Natural killer cell treated with Interleukin-12 subunit alpha and Interleukin-12 subunit beta and Interleukin-15 and Interleukin-18, amount 100 ng/mL, for 72 hours (primary cell): Measurements from ENCODE around the gene KIAA1671. TPM values are rescaled to one million over a fixed set of nuclear protein-coding genes. Genes with fewer than 3 reads are reported as not detected.
A peak's percentile ranks its signal among the peaks of the same experiment; 100 is the strongest.

ENCODE experiments used
- ATAC-seq, 2 donors: fragments of 150-1000 bp; cut with Tn5 transposase in 1 of 2; sonication (Bioruptor Pico), chemical (Tn5 transposase) in 1 of 2; 2 replicates each; pipeline ENCODE4 v1.10.0; 2021
- DNase-seq: peaks from one replicate; pipeline ENCODE4 v3.0.0; 2022; ENCODE audit warnings: low spot score
- H3K27ac Mint-ChIP-seq, 2 donors: 1 replicate in 1 of 2; 2 replicates in 1 of 2; pipeline ENCODE4 v1.8.0; 2022; ENCODE audit warnings: mixed read lengths in 2 of 2, mild to moderate bottlenecking in 1 of 2, moderate library complexity in 1 of 2
- H3K27me3 Mint-ChIP-seq, 2 donors: 1 replicate in 1 of 2; 2 replicates in 1 of 2; pipeline ENCODE4 v1.8.0; 2022; ENCODE audit warnings: mixed read lengths in 2 of 2
- H3K36me3 Mint-ChIP-seq: one replicate; pipeline ENCODE4 v1.8.0; 2022; ENCODE audit warnings: mixed read lengths
- H3K4me1 Mint-ChIP-seq, 2 donors: 1 replicate in 1 of 2; 2 replicates in 1 of 2; pipeline ENCODE4 v1.8.0; 2022; ENCODE audit warnings: low read depth in 2 of 2, mixed read lengths in 2 of 2, mild to moderate bottlenecking in 1 of 2
- H3K4me3 Mint-ChIP-seq: one replicate; pipeline ENCODE4 v1.8.0; 2022; ENCODE audit warnings: mixed read lengths
- H3K9me3 Mint-ChIP-seq: 2 replicates; pipeline ENCODE4 v1.8.0; 2022; ENCODE audit warnings: mixed read lengths
- total RNA-seq, 2 donors: library from RNA; stranded (reverse); gene quantifications; one replicate each; pipeline ENCODE4 v1.2.3, GENCODE V29; 2022

Gene KIAA1671
- total RNA-seq, 2 donors from 2014 or later: 11.7 to 21.3 TPM

DNA sequence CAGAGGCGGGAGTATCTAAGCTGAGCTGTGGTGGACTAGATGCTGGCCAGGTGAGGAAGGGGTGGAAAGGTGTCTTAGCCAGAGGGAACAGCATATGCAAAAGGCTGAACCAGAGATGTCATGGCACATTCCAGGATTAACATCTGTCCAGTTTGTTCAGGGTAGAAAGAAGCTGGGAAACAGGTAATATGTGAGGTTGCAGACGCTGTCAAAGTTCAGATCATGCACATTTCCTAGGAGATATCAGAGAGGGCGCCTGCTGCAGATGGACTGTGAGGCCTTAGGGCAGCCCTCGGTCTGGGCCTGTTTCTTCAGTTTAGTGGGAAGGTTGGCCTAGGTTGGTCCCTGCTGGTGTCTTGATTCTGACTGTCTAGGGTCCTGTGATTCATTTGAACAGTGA, 149.5 kb downstream of the KIAA1671 start:
- H3K9me3 Mint-ChIP-seq: no peaks in the 10 kb centered on the region
- no peaks in the 10 kb centered on the region for H3K36me3 Mint-ChIP-seq
- no peak overlapping the region for H3K27ac Mint-ChIP-seq
- no peak overlapping the region for H3K4me3 Mint-ChIP-seq
- no peak for ATAC-seq
- peaks cover 11 to 15% of the 10 kb centered on the region in 2 donors for H3K4me1 Mint-ChIP-seq
- no peak for DNase-seq
- no peaks in the 10 kb centered on the region for H3K27me3 Mint-ChIP-seq

DNA sequence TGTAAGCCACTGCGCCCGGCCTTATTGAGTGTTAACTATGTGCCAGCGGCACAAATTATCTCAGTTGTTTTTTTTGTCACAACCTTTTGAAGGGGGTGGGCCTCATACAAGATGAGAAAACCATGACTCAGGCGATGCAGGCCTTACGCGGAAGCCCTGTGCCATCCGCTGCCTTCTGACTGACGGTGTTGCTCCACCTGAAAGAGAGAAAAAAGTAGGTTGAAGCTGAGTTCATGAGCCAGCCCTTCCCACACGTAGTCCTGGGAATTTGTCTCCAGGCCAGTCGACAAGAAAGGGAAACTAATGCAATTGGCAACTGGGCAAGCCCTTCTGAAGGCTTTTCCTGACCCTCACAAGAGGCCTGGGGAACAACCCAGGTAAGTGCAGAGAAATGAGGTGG, 150.2 kb downstream of the KIAA1671 start:
- ATAC-seq (no peak), DNase-seq (no peak)
- H3K27me3 Mint-ChIP-seq: no peaks in the 10 kb centered on the region
- H3K4me1 Mint-ChIP-seq: peaks cover 11 to 15% of the 10 kb centered on the region in 2 donors
- no peak overlapping the region for H3K27ac Mint-ChIP-seq
- no peaks in the 10 kb centered on the region for H3K36me3 Mint-ChIP-seq
- no peak overlapping the region for H3K4me3 Mint-ChIP-seq
- H3K9me3 Mint-ChIP-seq: no peaks in the 10 kb centered on the region

DNA sequence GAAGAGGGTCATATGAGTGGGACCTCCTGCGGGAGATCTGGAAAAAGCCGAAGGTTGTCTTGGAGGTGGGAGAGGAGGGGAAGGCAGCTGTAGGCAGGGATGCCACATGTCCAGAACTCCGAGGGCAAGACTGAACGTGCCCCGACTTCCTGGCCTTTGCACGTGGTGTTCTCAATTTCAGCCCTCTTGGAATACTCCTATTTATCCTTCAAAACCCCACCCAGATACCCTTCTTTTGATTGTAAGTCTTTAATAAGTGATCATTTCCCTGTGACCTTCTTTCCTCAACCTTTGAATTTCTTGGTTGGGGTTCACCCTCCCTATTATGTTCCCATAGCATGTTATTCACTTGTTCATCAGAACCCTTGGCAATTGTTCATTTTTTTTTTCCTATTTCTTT, 151.9 kb downstream of the KIAA1671 start:
- ATAC-seq (no peak), DNase-seq (no peak)
- no peaks in the 10 kb centered on the region for H3K9me3 Mint-ChIP-seq
- no peak overlapping the region for H3K4me3 Mint-ChIP-seq
- peaks cover 11 to 15% of the 10 kb centered on the region in 2 donors for H3K4me1 Mint-ChIP-seq
- H3K27ac Mint-ChIP-seq: no peak overlapping the region
- H3K36me3 Mint-ChIP-seq: no peaks in the 10 kb centered on the region
- no peaks in the 10 kb centered on the region for H3K27me3 Mint-ChIP-seq

DNA sequence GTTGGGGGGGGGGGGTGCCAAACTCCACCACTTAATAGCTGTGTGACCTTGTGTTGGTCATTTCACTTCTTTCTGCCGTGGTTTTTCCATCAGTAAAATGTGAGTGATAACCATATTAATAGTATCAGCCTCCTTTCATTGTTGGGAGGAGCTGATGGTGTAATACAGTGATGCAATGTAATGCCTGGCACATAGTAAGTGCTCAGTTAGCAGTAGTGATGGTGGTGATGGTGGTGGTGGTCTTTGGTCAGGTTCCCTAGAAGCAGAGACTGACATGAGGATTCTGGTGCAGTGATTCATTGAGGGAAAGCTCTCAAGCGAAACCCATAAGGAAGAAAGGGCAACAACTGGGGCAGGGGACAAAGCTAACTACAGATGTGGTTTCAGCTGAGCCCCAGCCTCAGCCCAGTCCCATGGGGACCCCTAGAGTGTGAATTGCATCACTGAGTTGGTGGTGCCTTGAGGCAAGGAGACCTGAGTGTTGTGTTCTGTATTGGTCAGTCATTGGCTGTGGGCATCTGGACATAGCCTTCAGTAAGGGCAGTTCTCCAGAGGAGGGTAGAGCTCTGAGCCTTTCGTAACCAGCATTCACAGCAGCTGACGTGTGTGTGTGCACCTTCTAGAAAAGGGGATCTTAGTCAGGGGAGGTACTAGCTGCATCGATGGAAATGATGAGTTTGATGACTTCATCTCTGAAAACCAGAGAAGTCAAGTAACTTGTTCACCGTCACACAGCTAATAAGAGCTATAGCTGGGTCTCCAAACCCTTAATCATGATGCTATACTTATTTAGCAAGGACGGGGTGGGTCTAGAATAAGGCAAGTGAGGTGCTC, 153.5 kb downstream of the KIAA1671 start:
- Mint-ChIP-seq H3K9me3 (no peaks in the 10 kb centered on the region), H3K27me3 (no peaks in the 10 kb centered on the region), H3K36me3 (no peaks in the 10 kb centered on the region), H3K4me3 (no peak overlapping the region), H3K4me1 (peaks cover 11 to 12% of the 10 kb centered on the region in 2 donors), H3K27ac (no peak overlapping the region)
- DNase-seq (no peak), ATAC-seq (no peak)

DNA sequence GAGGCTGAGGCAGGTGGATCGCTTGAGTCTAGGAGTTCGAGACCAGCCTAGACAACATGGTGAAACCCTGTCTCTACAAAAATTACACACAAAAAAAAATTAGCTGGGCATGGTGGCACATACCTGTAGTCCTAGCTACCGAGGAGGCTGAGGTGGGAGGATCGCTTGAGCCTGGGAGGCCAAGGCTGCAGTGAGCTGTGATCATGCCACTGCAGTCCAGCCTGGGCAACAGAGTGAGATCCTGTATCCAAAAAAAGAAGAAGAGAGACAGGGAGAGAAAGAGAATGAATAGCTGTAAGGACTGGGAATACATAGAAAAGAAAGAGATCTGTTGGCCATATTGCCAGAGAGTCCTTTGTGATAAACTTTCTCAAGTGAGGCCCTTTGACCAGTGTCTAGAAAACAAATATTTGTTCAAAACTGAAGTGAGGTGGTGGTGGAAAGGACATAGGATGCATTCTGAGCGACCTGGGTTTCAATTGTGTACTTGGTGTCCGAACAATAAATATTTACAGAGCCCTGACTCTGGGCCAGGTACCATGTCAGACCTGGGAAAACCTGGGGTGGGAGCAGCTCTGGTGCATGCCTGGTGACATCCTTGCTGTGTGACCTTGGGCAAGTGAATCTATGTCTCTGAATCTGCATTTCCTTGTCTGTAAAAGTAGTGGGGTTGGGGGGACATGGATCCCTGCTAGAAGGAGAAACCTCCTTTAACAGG, 157.5 kb downstream of the KIAA1671 start:
- ATAC-seq: no peak
- peak overlapping the region; percentile 88 for H3K4me3 Mint-ChIP-seq

DNA sequence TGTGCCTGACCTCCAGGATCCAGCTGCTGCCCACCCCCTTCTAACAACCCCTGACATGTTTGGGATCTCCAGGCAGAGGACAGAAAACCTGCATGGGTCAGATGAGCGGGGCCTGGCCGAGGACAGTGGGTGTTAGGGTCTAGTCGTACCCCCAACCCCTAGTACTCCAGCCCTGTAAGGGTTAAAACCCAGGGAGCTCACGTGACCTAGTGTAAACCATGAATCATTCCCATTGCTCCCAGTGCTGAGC, 158.0 kb downstream of the KIAA1671 start:
- H3K27me3 Mint-ChIP-seq: peaks cover 0 to 3% of the 10 kb centered on the region in 2 donors
- H3K27ac Mint-ChIP-seq: peak overlapping the region; percentile 8 to 21
- no peak for DNase-seq
- no peak for ATAC-seq
- no peaks in the 10 kb centered on the region for H3K36me3 Mint-ChIP-seq
- H3K9me3 Mint-ChIP-seq: no peaks in the 10 kb centered on the region
- H3K4me3 Mint-ChIP-seq: peak overlapping the region; percentile 88
- H3K4me1 Mint-ChIP-seq: peaks cover 10 to 13% of the 10 kb centered on the region in 2 donors

More for the DNA sequence above, 157.5 kb downstream of the KIAA1671 start:
- Mint-ChIP-seq H3K36me3 (no peaks in the 10 kb centered on the region), H3K27me3 (peaks cover 0 to 3% of the 10 kb centered on the region in 2 donors), H3K9me3 (no peaks in the 10 kb centered on the region), H3K27ac (no peak overlapping the region), H3K4me1 (peaks cover 10 to 13% of the 10 kb centered on the region in 2 donors)
- DNase-seq: no peak

DNA sequence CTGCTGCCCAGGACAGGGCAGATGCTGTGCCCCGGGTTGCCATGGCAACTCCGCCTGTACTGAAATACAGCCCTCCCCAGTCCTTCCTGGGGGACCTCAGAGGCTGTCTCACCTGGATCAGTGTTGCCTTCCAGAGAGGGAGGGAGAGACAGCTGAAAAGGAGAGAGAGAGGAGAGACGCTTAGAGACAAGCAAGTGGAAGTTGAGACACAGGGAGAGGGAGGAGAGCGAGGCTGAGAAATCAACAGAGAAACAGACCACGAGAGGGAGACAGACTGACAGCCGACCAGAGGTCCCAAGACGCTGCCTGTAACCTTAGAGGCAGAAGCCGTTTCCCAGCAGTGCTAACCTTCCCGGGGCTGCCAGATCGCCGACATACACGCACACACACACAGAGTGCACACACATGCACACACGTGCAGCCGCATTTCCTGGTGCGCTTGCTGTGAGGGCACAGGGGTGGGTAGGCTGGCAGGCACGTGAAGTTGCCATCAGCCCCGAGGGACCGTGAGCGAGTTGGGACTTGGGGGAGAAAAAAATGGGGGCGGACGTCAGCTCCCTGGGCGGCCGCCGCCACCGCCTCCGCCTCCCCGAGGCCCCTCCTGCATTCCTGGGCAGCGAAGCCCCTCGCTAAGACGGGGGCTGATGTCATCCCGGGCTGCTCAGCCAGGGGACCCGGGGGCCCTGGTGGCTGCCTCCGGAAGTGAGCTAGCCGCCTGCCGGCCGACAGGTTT, 158.5 kb downstream of the KIAA1671 start:
- ATAC-seq (peak; percentile 81 to 84), DNase-seq (peak; percentile 67)
- Mint-ChIP-seq H3K9me3 (no peaks in the 10 kb centered on the region), H3K27ac (peak overlapping the region; percentile 8 to 21), H3K4me3 (peak overlapping the region; percentile 88), H3K27me3 (peaks cover 0 to 3% of the 10 kb centered on the region in 2 donors), H3K36me3 (no peaks in the 10 kb centered on the region), H3K4me1 (peaks cover 7 to 9% of the 10 kb centered on the region in 2 donors)

DNA sequence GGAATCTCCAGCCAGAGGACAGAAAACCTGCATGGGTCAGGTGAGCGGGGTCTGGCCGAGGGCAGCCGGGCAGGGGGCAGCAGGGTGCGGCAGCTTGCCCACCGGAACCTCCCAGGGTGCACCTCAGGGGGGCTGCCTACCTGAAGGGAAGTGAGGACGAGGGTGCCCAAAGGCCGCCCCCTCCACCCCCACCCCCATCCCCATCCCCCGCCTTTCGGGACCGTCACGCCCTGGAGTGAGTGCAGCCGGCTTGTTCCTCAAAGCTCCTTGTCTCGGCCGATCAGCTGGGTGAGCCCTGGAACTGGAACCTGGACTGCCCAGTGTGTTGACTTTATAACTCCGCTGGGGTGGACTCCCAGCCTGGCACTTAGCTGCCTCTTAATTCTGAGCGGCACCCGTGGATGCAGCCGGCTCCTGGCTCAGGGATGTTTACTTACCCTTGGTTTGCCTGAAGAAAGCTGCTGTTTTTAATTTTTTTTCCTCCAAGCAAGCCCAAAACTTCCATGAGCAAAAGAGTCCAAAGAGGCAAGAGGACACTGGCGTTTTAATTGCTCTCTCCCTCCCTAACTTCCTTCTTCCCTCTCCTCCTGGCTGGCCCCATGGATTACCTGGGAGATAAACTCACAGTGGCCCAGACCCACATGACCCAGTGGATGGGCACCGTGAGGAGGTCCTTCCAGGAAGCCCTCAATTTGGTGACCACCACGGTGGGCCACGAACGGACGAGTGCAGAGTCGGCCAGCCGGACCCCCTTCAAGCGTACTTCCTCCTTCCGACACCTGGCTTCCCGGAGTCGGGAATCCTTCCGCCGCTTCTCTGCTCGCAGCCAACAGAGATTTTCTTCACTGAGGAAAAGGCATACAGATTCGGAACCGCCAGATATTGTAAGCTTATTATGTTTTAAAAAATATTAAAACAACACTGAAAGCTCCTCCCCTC, 159.3 kb downstream of the KIAA1671 start:
- no peak for ATAC-seq
- H3K27me3 Mint-ChIP-seq: peaks cover 0 to 3% of the 10 kb centered on the region in 2 donors
- H3K27ac Mint-ChIP-seq: no peak overlapping the region
- no peaks in the 10 kb centered on the region for H3K36me3 Mint-ChIP-seq
- H3K4me1 Mint-ChIP-seq: peaks cover 5 to 7% of the 10 kb centered on the region in 2 donors
- no peaks in the 10 kb centered on the region for H3K9me3 Mint-ChIP-seq
- DNase-seq: no peak
- peak overlapping the region; percentile 88 for H3K4me3 Mint-ChIP-seq

DNA sequence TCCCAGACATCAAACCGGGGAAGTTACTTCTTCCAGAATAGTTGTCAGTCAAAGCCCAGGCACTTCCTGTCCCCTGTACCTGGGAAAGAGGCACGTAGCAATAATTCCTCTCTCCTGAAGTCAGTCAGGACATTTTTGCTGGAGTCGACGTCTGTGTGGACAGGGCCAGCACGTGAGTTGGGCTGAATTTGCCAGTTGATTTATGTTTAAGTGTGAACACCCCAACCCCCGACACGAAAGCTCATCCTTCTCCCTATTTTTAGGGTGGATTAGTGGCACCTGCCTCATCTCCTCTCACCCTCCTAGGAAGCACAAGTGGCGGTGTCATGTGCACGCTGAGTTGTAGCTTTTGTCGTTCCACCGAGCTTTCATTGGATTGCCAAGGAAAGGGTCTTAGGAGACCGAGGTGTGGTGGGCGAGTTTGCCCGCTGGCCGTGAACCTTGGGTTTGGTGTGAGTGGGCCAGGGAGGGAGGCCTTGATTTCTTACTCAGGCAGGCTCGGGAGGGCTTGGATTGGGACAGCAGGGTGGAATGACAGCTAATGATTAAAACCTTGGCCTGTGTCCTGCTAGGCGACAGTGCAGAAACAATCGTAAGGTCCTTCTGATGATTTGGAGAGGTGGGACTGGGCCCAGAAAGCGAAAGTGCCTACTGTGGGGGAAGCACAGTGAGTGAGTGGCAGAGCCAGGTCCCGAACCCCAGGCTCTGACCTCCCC, 160.2 kb downstream of the KIAA1671 start:
- DNase-seq (no peak), ATAC-seq (no peak)
- H3K4me3 Mint-ChIP-seq: no peak overlapping the region
- H3K27ac Mint-ChIP-seq: no peak overlapping the region
- H3K9me3 Mint-ChIP-seq: no peaks in the 10 kb centered on the region
- no peaks in the 10 kb centered on the region for H3K36me3 Mint-ChIP-seq
- peaks cover 0 to 3% of the 10 kb centered on the region in 2 donors for H3K27me3 Mint-ChIP-seq
- H3K4me1 Mint-ChIP-seq: peaks cover 5 to 7% of the 10 kb centered on the region in 2 donors

DNA sequence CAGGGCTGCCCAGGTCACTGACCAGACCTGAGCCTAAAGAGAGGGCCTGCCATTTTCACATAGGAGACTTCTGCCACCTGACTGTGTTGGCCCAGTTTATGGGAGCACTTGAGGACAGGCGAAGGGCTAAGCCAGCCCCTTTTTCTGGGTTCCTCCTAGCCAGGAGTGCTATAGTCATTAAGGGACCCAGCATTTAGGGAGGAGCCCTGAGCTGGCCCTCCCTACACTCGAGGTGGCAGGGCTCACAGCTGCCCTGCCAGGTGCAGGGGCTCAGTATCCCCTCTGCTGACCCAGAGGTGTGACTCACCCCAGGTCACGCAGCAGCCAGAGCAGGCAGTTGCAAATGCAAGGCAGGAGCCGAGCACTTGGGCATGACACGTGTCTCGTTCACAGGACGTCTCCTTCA, 160.8 kb downstream of the KIAA1671 start:
- Mint-ChIP-seq H3K36me3 (no peaks in the 10 kb centered on the region), H3K27ac (no peak overlapping the region), H3K4me1 (peaks cover 5 to 7% of the 10 kb centered on the region in 2 donors), H3K4me3 (no peak overlapping the region), H3K9me3 (no peaks in the 10 kb centered on the region), H3K27me3 (peaks cover 0 to 3% of the 10 kb centered on the region in 2 donors)
- ATAC-seq (no peak), DNase-seq (no peak)

DNA sequence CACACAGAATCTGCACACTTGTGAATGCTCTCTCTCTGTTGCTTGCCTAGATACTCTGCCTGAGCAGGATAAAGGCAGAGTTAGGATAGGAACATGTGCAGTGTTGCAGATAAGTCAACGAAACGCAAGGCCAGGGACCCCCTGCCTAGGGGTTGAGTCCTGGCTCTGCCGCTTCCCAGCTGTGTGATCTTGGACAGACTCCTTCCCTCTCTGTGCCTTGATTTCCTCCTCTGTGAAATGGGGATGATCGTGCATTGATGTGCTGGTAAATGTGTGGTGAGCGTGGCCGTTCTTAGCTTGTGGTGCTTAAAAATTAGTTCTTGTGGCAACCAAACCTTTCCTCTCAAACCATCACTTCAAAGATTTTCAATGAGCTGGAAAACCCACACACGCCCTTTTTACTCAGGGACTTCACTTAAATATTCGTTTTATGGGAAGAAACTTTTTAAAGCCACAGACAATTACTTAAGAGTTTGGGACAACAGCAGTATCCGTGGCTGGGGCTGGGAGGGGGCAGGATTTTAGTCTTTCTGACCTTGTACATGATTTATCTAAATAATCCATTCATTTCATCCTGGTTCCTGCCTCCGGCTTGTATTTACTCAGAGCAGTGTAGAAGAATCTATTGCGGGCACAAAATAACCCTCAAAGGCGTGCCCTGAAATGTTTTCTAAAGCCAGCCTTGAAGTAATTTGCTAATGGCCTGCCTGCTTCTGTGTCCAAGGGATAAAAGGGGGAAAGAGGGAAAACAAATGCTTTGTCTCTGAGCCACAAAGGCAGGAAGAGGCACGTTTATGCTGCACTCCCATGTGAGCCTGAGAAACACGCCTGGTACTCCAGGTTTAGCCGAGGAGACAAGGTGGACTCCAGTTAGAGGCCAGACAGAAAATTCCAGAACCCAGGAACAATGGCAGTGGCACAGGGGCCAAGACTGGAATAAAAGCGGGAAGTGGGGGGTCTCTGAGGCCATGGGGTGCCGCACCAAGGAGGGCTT, 162.2 kb downstream of the KIAA1671 start:
- H3K27ac Mint-ChIP-seq: no peak overlapping the region
- H3K36me3 Mint-ChIP-seq: no peaks in the 10 kb centered on the region
- no peak overlapping the region for H3K4me3 Mint-ChIP-seq
- ATAC-seq: no peak
- H3K27me3 Mint-ChIP-seq: peaks cover 0 to 6% of the 10 kb centered on the region in 2 donors
- H3K9me3 Mint-ChIP-seq: no peaks in the 10 kb centered on the region
- H3K4me1 Mint-ChIP-seq: peaks cover 5 to 11% of the 10 kb centered on the region in 2 donors
- DNase-seq: no peak

DNA sequence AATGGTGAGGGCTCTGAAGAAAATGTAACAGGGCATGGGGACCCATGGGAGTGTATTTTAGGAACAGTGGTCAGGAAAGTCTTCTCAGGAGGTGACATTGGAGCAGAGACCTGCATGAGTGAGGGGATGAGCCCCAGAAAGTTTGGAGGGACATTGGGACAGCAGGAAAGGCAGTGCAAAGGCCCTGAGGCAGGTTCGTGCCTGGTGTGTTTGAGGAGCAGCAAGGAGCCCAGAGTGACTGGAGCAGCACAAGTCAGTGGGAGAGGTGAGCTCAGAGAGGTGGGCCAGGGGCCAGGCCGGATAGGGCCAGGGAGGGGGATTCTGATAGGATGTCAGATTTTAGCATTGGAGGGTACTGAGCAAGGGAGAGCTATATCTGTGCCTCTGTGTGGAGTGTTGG, 167.1 kb downstream of the KIAA1671 start:
- Mint-ChIP-seq H3K27me3 (peaks cover 0 to 9% of the 10 kb centered on the region in 2 donors), H3K9me3 (no peaks in the 10 kb centered on the region), H3K27ac (no peak overlapping the region), H3K4me1 (peaks cover 0 to 5% of the 10 kb centered on the region in 2 donors), H3K36me3 (no peaks in the 10 kb centered on the region), H3K4me3 (no peak overlapping the region)
- DNase-seq (no peak), ATAC-seq (peak in 1 of 2 donors; percentile 33)
